HG02973 (cell line): Measurements from ENCODE around the gene ARHGEF11.

ENCODE experiments used
- ATAC-seq: cut with Tn5 transposase; IDR thresholded peaks from one replicate; pipeline ENCODE4 v1.9.1; 2021; ENCODE audit warnings: moderate library complexity; ENCODE audit not compliant: unreplicated experiment

ARHGEF11 gene

GRCh38 chr1:157004327-157004726 is 41.2 kb downstream of the ARHGEF11 start:
- no peak for ATAC-seq

GRCh38 chr1:157001304-157001703 is 44.2 kb downstream of the ARHGEF11 start:
- no peak for ATAC-seq

- ATAC-seq = no peak
These were observed 44.9 kb downstream of the ARHGEF11 start for GRCh38 chr1:157000686-157001085.

- no peak for ATAC-seq
These were observed 45.8 kb downstream of the ARHGEF11 start for GRCh38 chr1:156999596-157000320.

- ATAC-seq = no peak
These were observed 46.6 kb downstream of the ARHGEF11 start for GRCh38 chr1:156998840-156999500.

GRCh38 chr1:156998301-156998700 is 47.2 kb downstream of the ARHGEF11 start:
- no peak for ATAC-seq

GRCh38 chr1:156995412-156995811 is 50.1 kb downstream of the ARHGEF11 start:
- no peak for ATAC-seq

GRCh38 chr1:156994277-156994676 is 51.3 kb downstream of the ARHGEF11 start:
- ATAC-seq = no peak

- no peak for ATAC-seq
These were observed 52.0 kb downstream of the ARHGEF11 start for GRCh38 chr1:156993426-156994147.

- no peak for ATAC-seq
These were observed 53.3 kb downstream of the ARHGEF11 start for GRCh38 chr1:156992215-156992614.

- ATAC-seq = no peak
These were observed 57.8 kb downstream of the ARHGEF11 start for GRCh38 chr1:156987715-156988114.

GRCh38 chr1:156980551-156980950 is 65.0 kb downstream of the ARHGEF11 start:
- no peak for ATAC-seq

GRCh38 chr1:156975084-156975483 is 70.5 kb downstream of the ARHGEF11 start:
- ATAC-seq = no peak

GRCh38 chr1:156973417-156973816 is 72.1 kb downstream of the ARHGEF11 start:
- no peak for ATAC-seq

GRCh38 chr1:156970017-156970416 is 75.5 kb downstream of the ARHGEF11 start:
- no peak for ATAC-seq

- no peak for ATAC-seq
These were observed 76.0 kb downstream of the ARHGEF11 start for GRCh38 chr1:156969496-156969895.

GRCh38 chr1:156964441-156964840 is 81.1 kb downstream of the ARHGEF11 start:
- no peak for ATAC-seq

GRCh38 chr1:156963621-156964020 is 81.9 kb downstream of the ARHGEF11 start:
- ATAC-seq = no peak

GRCh38 chr1:156961709-156962108 is 83.8 kb downstream of the ARHGEF11 start:
- no peak for ATAC-seq

- no peak for ATAC-seq
These were observed 85.6 kb downstream of the ARHGEF11 start for GRCh38 chr1:156959925-156960324.

- no peak for ATAC-seq
These were observed 86.1 kb downstream of the ARHGEF11 start for GRCh38 chr1:156959414-156959813.

- ATAC-seq = no peak
These were observed 87.3 kb downstream of the ARHGEF11 start for GRCh38 chr1:156958247-156958714.
